ENCODE measurements around the gene INTS1.

INTS1 gene

DNA sequence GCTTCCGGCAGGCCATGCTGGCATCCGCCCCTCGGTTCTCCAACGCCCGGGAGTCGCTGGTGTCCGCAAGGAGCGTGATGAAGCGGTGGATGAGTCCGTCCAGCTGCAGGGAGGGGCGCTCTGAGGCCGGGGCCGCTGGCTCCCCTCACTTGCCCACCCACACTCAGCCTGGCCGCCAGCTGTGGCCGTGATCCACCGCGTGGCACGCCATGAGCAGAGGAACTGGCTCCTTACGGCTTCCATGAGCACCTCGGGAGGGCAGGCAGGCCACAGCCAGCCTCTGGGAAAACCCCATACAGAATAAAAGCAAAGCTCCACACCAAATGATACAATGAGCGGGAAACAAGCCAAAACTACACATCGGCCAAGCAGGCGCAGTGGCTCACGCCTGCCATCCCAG lies 29.5 kb downstream of the INTS1 start:
- no peak for DNase-seq (ENCODE audit: low read depth)
- H3K4me3 ChIP-seq (ENCODE audit: low read depth, low read length), result no peak overlapping the region

DNA sequence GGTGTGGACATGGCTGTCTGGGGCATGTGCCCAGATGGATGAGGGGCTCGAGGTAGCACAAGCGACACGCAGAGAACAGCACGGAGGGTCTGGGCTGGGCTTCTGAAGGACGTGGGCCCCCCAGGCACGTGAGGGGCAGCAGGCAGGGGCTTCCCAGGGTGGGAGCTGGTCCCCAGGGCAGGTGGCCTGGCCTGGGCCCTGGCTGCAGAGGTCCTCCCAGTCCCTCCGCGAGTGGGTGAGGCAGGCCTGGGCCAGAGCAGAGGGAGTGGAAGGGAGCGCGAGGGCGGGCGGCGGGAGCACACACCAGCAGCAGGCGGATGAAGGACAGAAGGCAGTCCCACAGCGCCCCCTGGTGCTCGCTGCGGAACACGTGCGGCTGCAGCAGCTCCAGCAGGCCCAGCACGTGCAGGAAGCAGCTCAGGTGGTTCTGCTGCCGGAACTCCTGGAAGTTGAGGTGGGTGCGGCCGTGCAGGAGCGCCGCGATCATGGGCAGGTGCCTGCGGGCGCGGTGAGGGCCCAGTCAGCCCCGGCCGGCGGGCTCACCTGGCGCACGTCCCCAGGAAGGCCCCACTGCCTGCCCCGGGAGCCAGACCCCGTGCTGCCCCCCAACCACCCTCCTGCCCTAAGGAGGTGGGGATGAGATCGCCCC lies 30.2 kb downstream of the INTS1 start:
- DNase-seq (ENCODE audit: low read depth), result peak; percentile 37

DNA sequence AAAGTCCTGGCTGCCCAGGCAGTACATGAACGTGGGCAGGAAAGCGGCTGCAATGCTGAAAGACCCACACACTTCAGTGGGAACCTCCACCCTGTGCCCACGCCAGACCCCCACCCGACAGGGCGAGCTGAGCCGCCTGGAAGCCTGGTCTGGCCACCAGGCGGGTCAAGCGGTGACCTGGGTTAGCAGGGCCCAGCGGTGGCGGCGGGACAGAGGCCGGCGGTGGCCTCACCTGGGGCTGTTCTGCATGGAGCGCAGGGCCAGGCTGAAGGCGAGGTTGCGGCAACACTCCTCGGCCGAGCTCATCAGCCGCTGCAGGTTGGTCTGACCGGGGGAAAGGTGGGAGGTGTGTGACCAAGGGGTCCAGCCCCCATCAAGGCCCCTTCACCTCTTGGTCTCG lies 33.3 kb downstream of the INTS1 start:
- no peak for DNase-seq (ENCODE audit: low read depth)

More for the DNA sequence above, 30.2 kb downstream of the INTS1 start:
- no peak overlapping the region for H3K4me3 ChIP-seq (ENCODE audit: low read depth, low read length)

DNA sequence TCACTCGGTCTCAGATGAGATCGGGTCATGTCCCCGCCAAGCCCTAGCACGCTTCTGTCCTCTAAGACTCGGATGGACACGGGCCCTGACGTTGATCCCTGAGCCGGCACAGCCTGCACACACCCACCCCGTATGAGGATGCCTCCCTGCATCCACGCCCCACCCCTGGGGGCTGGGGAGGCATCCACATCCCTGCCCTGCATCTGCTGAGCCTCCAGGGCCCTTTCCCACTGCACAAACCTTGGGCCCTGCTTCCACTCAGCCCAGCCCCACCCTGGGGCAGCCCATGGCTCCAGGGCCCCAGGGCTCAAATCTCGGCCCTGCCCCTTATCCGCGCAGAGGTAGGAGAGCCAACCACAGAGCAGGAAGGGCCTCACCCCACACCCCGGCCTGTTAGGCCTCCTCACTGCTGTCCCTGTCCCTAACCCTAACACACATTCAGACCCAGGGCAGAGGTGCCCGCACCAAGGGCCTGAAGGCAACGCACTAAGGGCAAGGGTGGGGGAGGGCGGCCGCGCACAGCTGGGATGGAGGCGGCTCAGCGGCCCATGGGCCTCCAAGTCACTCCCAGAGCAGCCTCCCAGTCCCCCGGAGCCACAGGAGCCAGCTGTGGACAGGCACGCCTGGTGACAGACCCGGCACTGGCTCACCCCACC lies 35.4 kb downstream of the INTS1 start:
- DNase-seq (ENCODE audit: low read depth), result no peak
- H3K4me3 ChIP-seq (ENCODE audit: low read depth, low read length), result no peak overlapping the region

More for the DNA sequence above, 33.3 kb downstream of the INTS1 start:
- H3K4me3 ChIP-seq (ENCODE audit: low read depth, low read length), result no peak overlapping the region

DNA sequence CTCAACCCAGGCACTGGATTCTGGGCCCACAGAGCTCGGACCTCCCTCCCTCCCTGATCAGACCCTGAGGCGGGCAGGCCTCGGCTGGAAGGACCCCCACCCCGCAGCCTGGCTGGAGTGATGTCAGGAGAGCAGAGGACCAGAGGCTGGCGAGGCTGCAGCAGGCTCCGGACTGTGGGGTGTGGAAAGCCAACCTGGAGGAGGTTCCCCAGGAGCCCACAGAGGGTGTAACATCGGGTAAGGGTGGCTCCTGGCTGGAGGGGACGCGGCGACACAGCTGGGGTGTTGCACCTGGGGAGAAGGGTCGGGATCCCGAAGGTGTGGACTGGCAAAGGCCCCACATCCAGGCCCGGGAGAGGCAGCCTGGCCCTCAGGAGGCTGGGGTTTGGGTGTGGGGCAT lies 36.0 kb downstream of the INTS1 start:
- no peak for DNase-seq (ENCODE audit: low read depth)
- H3K4me3 ChIP-seq (ENCODE audit: low read depth, low read length), result no peak overlapping the region

DNA sequence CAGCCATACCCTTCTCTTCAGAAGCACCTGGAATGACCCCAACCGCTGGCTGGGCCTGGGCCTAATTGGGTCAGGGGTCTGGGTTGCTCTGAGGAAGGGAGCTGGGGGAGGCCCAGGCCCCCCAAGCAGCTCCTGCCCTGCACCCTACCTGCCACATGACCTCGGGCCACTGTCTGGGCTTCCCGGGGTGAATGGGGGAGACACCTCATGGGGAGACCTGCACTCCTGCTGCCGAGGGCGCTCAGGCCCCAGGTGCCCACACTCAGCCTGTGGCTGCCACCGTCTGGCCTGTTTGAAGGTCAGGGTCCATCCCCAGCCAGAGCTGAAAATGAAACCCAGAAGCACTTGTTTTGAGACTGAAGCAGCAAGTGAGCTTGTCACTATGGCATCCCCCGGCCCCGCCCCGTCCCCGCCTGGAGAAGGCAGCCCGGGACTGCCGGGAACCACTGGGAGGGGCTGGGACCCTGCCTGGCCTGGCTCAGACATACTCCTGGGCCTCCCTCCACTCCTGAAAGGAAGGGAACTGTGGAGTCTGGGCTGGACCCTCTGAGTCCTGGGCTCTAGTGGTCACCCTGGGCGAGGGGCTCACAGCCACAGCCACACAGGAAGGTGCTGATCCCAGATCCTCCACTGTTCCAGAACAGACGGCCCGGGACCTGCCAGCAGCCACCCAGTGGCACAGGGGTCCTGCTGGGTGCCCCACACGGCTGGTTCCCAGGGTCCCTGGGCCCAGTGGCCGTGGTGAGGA lies 37.5 kb downstream of the INTS1 start:
- no peak overlapping the region for H3K4me3 ChIP-seq (ENCODE audit: low read depth, low read length)

DNA sequence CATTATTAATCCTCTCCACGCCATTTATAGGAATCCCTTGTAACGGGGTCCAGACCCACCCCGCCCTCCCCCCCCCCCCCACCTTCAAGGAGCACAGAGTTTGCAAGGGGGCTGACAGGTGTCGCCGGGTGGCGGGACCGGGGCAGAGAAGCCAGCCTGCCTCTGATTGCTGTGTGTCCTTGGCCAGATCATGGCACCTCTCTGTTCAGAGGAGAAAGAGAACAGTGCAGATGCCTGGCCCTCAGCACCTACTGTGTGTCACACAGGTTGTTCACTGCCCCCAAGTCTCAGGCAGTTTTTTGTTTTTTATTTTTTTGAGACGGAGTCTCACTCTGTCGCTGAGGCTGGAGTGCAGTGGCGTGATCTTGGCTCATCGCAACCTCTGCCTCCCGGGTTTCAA lies 39.5 kb downstream of the INTS1 start:
- no peak for DNase-seq (ENCODE audit: low read depth)
- no peak overlapping the region for H3K4me3 ChIP-seq (ENCODE audit: low read depth, low read length)

More for the DNA sequence above, 37.5 kb downstream of the INTS1 start:
- no peak for DNase-seq (ENCODE audit: low read depth)

DNA sequence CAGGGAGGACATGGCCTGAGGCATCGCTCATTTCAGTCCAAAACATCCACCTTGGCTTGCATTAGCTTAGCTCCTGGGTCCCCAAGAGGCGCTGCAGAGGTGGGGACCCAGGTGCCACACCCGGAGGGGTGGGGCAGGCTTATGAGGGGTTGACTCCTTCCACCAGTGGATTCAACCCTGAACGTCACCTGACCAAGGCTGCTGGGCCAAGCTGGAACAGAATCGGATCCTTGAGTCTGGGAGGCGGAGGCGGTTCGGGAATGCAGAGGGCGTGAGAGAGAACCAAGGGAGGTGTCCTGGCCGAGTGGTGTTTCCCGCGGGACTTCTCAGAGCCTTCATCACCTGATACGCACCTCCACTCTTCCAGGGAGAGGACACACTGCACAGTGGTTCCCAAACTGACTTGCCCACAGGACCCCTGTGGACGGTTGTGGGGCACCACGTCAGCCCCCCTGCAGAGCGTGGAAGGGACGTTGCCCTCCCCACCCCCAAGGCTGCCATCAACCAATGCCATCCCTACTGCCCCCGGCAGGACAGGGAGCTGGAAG lies 40.4 kb downstream of the INTS1 start:
- H3K4me3 ChIP-seq (ENCODE audit: low read depth, low read length), result no peak overlapping the region
- no peak for DNase-seq (ENCODE audit: low read depth)

DNA sequence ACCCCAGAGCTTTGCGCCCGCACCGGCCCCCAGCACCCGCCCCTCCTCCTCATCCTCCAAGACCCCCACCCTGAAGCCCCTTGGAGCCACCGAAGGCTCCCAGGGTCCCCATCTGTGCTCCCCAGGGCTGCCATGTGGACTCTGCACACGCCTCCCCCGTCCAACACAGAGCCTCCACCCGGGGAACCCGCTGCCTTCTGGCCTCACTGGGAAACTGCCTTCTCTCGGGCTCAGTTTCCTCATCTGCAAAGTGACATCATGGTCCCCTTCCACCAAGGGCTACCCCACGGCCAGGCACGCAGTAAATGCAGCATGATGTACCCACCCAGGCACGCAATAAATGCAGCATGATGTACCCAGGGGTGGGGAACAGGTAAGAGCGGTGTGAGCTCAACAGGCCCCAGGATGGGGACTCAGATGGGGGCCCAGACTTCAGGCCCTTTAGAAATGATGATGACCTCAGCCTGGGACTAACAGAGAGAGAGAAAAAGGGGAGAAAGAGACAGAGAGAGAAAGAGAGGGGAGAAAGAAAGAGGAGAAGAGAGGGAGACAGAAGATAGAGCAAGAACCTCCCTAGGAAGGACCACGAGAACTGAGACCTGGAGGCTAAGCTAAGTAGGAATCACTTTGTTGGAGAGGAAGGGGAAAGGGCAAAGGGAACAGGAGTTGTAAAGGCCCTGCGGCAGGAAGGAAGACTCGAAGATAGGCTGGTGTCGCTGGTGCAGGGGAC lies 42.4 kb downstream of the INTS1 start:
- no peak overlapping the region for H3K4me3 ChIP-seq (ENCODE audit: low read depth, low read length)
- DNase-seq (ENCODE audit: low read depth), result no peak

DNA sequence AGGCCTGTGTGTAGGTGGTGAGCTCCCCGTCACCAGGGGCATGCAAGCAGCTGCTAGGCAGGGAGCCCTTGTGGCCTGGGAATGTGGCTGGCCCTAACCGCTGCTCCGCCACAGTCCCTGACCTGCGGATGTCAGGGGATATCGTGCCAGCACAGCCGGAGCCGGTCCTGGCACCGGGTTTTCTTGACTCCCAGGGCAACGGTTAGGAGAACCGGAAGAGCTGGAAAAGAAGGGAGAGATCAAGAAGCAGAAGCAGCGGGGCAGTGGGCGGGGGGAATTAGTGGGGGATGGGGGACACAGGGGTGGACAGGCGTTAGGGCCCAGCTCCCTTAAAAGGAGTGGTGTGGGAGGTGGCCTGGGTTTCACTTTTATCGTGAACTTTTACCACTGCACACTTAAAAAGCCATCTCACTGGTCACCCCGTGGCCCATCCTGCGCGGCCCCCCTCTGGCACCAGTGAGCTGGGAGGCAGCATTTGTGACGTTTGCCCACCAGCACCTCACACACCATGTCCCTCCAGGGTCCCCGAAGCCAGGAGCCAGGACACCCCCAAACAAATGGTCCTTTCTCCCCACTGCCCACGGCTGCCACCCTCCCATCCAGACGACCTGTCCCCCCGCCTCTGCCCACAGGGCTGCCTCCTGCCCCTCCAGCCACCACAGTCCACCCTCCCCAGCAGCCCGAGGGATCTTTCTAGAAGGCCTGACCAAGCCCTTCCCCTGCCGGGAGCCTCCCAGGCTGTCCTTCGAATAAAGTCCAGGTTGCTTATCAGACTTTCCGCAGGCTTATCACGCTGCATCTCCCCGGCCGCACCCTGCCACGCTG lies 43.2 kb downstream of the INTS1 start:
- DNase-seq (ENCODE audit: low read depth), result no peak
- peak overlapping the region; percentile 52 for H3K4me3 ChIP-seq (ENCODE audit: low read depth, low read length)

DNA sequence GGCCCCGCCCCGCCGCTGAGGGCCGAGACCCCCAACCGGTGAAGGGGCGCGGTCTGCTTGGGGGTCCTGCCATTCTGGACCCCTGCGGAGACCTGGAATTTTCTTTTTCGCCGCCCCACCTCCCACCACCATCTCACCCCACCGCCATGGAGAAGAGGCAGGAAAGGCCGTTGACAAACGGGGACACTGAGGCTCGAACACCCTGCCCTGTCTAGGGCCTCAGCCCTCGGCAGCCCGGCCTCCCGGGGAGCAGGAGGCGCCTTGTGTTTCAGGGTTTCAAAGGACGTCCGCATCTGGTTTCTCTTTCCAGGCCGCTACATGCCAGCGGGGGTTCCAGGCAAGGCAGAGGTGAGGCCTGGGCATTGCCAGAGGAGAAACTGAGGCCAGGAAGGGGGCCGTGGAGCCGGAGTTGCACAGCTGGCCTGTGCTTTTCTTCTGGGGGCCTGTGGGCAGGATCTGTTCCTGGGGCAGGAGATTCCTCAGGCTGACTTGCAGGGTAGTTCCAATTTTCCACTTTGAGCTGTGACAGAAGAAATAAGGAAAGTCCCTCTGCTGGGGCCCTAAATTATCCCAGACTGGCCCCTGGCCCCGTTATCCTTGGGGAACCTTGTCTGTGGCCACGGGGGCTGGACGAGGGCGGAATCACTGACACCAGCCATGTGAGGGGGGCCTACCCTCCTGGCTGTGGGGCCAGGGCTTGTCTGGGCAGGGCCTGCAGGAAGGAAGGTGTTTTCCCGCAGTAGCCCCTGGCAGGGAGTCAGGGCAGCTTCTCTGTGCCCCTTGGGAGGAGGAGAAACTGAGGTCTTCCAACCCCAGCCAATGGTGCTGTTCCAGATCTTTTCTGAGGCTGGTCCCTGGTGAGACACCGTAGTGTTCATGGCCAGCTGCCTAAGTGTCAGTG lies 44.0 kb downstream of the INTS1 start:
- H3K4me3 ChIP-seq (ENCODE audit: low read depth, low read length), result peak overlapping the region; percentile 52
- no peak for DNase-seq (ENCODE audit: low read depth)

DNA sequence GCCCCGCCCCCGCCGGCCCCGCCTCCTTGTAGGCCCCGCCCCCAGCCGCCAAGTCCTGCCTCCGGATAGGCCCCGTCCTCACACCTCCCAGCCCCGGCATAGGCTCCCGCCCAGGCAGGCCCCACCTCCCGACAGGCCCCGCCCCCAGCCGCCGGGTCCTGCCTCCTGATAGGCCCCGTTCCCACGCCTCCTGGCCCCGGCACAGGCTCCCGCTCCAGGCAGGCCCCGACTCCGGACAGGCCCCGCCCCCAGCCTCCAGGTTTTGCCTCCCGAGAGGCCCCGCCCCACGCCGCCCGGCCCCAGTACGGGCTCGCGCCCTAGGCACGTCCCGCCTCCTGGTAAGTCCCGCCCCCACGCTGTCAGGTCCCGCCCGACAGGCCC lies 44.7 kb downstream of the INTS1 start:
- DNase-seq (ENCODE audit: low read depth), result peak; percentile 94
- H3K4me3 ChIP-seq (ENCODE audit: low read depth, low read length), result peak overlapping the region; percentile 80

DNA sequence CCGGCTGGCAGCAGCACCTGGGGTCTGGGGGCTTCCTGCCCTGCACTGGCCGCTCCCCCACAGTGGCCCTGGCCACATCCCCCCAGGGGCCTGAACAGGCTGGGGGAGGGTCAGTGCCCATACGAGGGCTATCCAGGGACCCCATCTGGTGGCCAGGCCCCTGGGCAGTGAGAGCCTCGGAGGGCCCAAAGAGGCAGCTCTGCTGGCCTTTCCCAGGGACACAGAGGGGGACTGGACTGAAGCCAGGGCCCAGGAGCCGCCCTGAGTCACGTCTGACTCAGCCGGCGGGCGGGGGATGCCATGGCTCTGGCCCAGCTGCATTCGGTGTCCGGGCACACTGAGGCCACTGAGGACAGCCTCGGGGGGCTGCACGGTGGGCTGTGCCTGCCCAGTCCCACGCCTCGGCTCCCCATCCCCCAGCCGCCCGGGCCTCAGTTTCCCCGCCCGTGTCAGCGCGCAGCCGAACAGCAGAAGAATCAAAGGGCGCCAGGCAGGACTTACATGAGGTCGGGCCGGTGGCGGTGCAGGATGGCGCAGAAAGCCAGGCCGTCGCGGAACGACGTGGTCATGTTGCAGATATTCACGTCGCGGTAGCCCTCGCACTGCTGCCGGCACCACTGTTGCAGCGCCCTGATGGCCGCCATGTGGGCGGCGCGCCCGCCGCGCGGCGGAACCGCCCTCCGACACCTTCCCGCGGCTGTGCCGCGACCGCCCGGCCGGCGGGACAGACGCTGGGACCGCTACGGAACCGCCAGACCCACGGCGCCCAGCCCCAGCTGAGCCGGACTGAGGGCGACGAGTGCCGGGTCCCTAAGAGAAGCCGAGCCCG lies 45.3 kb downstream of the INTS1 start, which contains the start of gene MICALL2:
MICALL2 (minus strand) TSS at position 788 of the 829 bp plus-strand sequence; CDS start at position 644, 144 bp downstream.
- peak within 1 kb of the TSS; percentile 80 for H3K4me3 ChIP-seq (ENCODE audit: low read depth, low read length)
- peak; percentile 58 for DNase-seq (ENCODE audit: low read depth)

DNA sequence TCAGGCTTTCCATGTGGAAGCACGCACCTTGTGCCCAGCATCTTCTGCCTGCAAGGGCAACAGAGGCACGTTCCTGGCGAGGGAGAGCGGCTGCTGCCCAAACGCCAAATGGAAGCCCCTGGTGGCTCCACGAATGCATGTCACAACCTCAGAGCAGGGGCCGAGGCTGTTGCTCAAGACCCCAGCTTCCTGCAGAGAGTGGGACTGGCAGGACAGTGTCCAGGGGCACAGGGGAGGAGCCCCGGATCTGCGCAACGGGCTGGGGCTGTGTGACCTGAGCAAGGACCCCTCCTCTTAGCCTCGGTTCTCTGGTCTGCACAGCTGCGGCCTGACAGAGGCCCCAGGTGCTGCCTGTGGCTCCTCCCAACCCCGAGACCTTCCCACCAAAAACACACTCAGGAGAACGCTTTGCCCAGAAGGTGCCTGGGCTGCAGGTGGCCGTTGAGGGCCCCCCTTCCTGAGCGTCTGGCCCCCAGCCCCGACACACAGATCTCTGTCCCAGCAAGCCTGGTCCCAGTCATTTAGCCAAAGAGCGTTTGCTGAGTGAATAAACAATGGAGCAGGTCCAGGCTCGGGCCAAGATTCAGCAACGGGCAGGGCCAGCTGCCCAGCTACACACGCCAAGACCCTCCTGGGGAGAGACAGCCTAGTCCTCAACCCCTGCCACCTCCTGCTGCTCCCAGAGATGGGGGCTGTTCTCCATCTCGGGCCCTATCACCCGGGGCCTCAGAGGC lies 46.1 kb downstream of the INTS1 start:
- no peak for DNase-seq (ENCODE audit: low read depth)
- peak overlapping the region; percentile 80 for H3K4me3 ChIP-seq (ENCODE audit: low read depth, low read length)

DNA sequence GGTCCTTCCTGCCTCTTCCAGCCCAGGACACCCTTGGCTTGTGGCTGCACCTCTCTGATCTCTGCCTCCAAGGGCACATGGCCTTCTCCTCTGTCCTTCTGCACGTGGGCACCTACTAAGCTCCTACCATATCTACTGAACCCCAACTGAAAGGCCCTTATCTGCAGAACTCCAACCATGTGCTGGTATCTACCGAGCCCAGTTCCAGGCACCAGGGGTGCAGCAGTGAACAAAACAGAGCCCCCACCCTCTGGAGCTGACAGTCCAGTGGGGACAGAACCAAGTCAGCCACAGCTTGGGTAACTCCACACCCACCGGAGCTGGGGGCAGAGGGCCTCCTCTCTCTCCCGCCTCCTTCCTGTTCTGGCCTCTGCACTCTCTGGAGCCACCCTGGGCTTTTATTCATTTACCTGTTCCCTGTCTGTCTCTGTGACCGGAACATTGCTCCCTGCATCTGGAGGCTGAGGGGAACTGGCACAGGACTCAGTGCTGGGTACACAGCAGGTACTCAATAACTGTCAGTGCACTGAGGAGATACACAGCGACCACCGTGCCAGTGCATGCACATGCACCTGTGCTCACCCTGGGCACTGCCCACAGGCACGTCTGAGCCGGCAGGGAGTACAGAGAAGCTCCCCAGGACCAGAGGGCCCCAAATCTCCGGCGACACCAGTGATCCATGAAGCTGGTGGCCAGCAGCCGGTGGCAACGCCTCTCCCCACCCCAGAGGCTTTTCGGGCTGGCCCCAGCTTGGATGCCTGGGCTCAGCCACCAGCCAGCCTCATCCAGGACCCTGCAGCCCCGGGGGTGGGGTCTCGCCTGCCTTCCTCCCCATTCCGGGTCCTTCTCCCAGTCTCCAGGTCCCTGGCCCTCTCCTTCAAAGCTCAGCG lies 46.9 kb downstream of the INTS1 start:
- H3K4me3 ChIP-seq (ENCODE audit: low read depth, low read length), result peak overlapping the region; percentile 80
- DNase-seq (ENCODE audit: low read depth), result no peak
